ENCODE data around the gene DMPK. TPM values are rescaled to one million over a fixed set of nuclear protein-coding genes. Genes with fewer than 3 reads are reported as not detected.

DMPK gene
- total and polyA plus RNA-seq, 9 of the 15 experiments (the other 6 are each of a cell fraction or from before 2014, with no cell fraction given), result 0.24 to 31.3 (median 7.3) TPM

DNA sequence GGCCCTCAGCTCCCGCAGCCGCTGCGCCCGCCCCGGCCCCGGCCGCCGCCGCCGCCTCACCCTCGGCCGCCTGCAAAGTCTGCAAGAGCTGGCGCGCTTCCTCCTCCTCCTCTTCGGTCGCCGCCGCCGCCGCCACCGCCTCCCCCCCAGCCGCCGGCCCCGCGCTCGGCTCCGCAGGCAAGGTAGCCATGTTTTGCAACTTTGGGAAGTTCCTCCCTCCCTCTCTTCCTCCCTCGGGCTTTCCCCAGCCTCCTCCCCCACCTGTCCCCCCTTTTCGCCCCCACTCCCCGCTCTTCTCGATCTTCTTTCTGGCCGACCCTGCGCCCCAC is 13.7 kb downstream of the DMPK start:
- in situ Hi-C loops (cut with MboI) (no loop called here), intact Hi-C loops (cut with micrococcal nuclease) (no loop called here)
- H3K4me1 ChIP-seq (replicated peaks in 1 of 2; ENCODE audit: control insufficient read depth in 2 of 2, insufficient read depth in 2 of 2, low read length in 2 of 2), result peaks cover 10 to 83% of the 10 kb centered on the region in 2 experiments; a peak in 4 of 5 replicates
- WGBS (ENCODE audit: insufficient coverage, low coverage, missing lambda C conversion rate), result 0% methylated on average over 2 of the region's 33 CpGs
- ATAC-seq (no peak), DNase-seq (ENCODE audit: extremely low read depth in 1 of 4, low spot score in 3 of 4) (peak; percentile 38 to 59 (median 45)), FAIRE-seq (no peak)
- peak overlapping the region; percentile 69 to 98; a peak in 3 of 4 replicates for H3K9ac ChIP-seq (ENCODE audit: insufficient read depth in 1 of 2, low read depth in 2 of 2, low read length in 2 of 2)
- peak overlapping the region; percentile 58 for H2AFZ ChIP-seq (ENCODE audit: low read depth, low read length)
- CTCF ChIA-PET (ENCODE audit: low intra/inter-chr PET ratio), result interaction anchor here (1.4 to 2.9 kb wide), 2 partner anchors 30 to 309 kb away, joined by 5 to 22 read pairs; no protein-coding TSS in a partner anchor
- peak overlapping the region; percentile 88 for H3K4me2 ChIP-seq (ENCODE audit: insufficient read depth, low read length)
- H3K27ac ChIP-seq (ENCODE audit: extremely low read depth, low read depth, low read length), result peak overlapping the region; percentile 77
- peaks cover 6% of the 10 kb centered on the region; the same call in 1 of the 3 replicates for H3K36me3 ChIP-seq (ENCODE audit: control insufficient read depth, insufficient read depth, low read length)
- peak overlapping the region; percentile 56 for H3K4me3 ChIP-seq
- H3K9me3 ChIP-seq (replicated peaks; ENCODE audit: control insufficient read depth, insufficient read depth, low read depth, low read length), result no peaks in the 10 kb centered on the region
- no peaks in the 10 kb centered on the region for H3K27me3 ChIP-seq (ENCODE audit: control insufficient read depth in 2 of 2, insufficient read depth in 2 of 2, low read length in 2 of 2)
- POLR2A ChIA-PET, result interaction anchor here (0.9 to 5.9 kb wide), 5 partner anchors 12 to 86 kb away, joined by 3 to 70 read pairs (median 7); partner anchors contain the start of gene DMPK
- peaks cover 17% of the 10 kb centered on the region; the same call in 2 of the 3 replicates for H3K79me2 ChIP-seq (ENCODE audit: control insufficient read depth, insufficient read depth, low read length)
- no peaks in the 10 kb centered on the region for H4K20me1 ChIP-seq (replicated peaks; ENCODE audit: control insufficient read depth, insufficient read depth, low read length)
- TF ChIP-seq PHF21A (IDR thresholded peaks at IDR 0.05; ENCODE audit: borderline replicate concordance, low read depth) (no peak), CCNT2 (IDR thresholded peaks at IDR 0.05; ENCODE audit: borderline replicate concordance, extremely low read depth, insufficient read length, low read depth, low read length) (peak; percentile 28), EWSR1 (IDR thresholded peaks at IDR 0.05; ENCODE audit: borderline replicate concordance, low read depth, partially characterized antibody) (no peak), ELF1 (tag; IDR thresholded peaks at IDR 0.05) (peak; percentile 37; the same call in 1 of the 2 replicates), FOSL1 (tag; conservative IDR thresholded peaks at IDR 0.05) (no peak), STAT6 (CRISPR knock-in tag; IDR thresholded peaks at IDR 0.05) (no peak), YY1 (IDR thresholded peaks at IDR 0.05; ENCODE audit: borderline replicate concordance in 1 of 3, control insufficient read depth in 1 of 3, extremely low read depth in 1 of 3, insufficient read depth in 3 of 3, insufficient read length in 1 of 3, insufficient replicate concordance in 2 of 3, low read depth in 1 of 3, low read length in 2 of 3) (peak; percentile 5 to 81 (median 65)), ZNF695 (CRISPR knock-in tag; IDR thresholded peaks at IDR 0.05) (no peak)
- BruUV-seq (replicated peaks), result no TSS peak
- H3K9me1 ChIP-seq (ENCODE audit: control insufficient read depth, insufficient read depth, low read length), result no peaks in the 10 kb centered on the region

Data from K562 (cell line).